ENCODE results near the gene MAML3.

Gene MAML3

GRCh38 chr4:139908636-139909437, 245.1 kb downstream of the MAML3 start:
- no peaks in the 10 kb centered on the region for H3K27me3 ChIP-seq (ENCODE audit: insufficient read depth, low read length)
- no peak overlapping the region for H3K27ac ChIP-seq (ENCODE audit: low read length)
- H3K9me3 ChIP-seq (ENCODE audit: insufficient read depth, low read depth, low read length) = no peaks in the 10 kb centered on the region
- no peak overlapping the region for H3K9ac ChIP-seq (ENCODE audit: low read depth, low read length)
- no peaks in the 10 kb centered on the region for H3K4me1 ChIP-seq (ENCODE audit: insufficient read depth, low read length)
- H3K4me3 ChIP-seq (ENCODE audit: low read length) = no peak overlapping the region
- no peaks in the 10 kb centered on the region for H3K36me3 ChIP-seq (ENCODE audit: insufficient read depth, low read depth, low read length)

GRCh38 chr4:139907001-139907809, 246.8 kb downstream of the MAML3 start:
- Histone ChIP-seq H3K4me1 (ENCODE audit: insufficient read depth, low read length) (peaks cover 3% of the 10 kb centered on the region; the same call in 1 of the 2 replicates), H3K36me3 (ENCODE audit: insufficient read depth, low read depth, low read length) (no peaks in the 10 kb centered on the region), H3K27me3 (ENCODE audit: insufficient read depth, low read length) (no peaks in the 10 kb centered on the region), H3K9me3 (ENCODE audit: insufficient read depth, low read depth, low read length) (no peaks in the 10 kb centered on the region), H3K9ac (ENCODE audit: low read depth, low read length) (no peak overlapping the region), H3K27ac (ENCODE audit: low read length) (peak overlapping the region; percentile 11), H3K4me3 (ENCODE audit: low read length) (no peak overlapping the region)

- peaks cover 16% of the 10 kb centered on the region; the same call in 1 of the 2 replicates for H3K4me1 ChIP-seq (ENCODE audit: insufficient read depth, low read length)
- no peak overlapping the region for H3K4me3 ChIP-seq (ENCODE audit: low read length)
- H3K9ac ChIP-seq (ENCODE audit: low read depth, low read length) = no peak overlapping the region
- no peak overlapping the region for H3K27ac ChIP-seq (ENCODE audit: low read length)
- no peaks in the 10 kb centered on the region for H3K9me3 ChIP-seq (ENCODE audit: insufficient read depth, low read depth, low read length)
- no peaks in the 10 kb centered on the region for H3K27me3 ChIP-seq (ENCODE audit: insufficient read depth, low read length)
- H3K36me3 ChIP-seq (ENCODE audit: insufficient read depth, low read depth, low read length) = no peaks in the 10 kb centered on the region
Measured at GRCh38 chr4:139905489-139905888, 248.5 kb downstream of the MAML3 start.

- H3K27me3 ChIP-seq (ENCODE audit: insufficient read depth, low read length) = no peaks in the 10 kb centered on the region
- H3K9ac ChIP-seq (ENCODE audit: low read depth, low read length) = no peak overlapping the region
- H3K4me3 ChIP-seq (ENCODE audit: low read length) = no peak overlapping the region
- H3K4me1 ChIP-seq (ENCODE audit: insufficient read depth, low read length) = peaks cover 16% of the 10 kb centered on the region; the same call in 1 of the 2 replicates
- no peaks in the 10 kb centered on the region for H3K9me3 ChIP-seq (ENCODE audit: insufficient read depth, low read depth, low read length)
- no peaks in the 10 kb centered on the region for H3K36me3 ChIP-seq (ENCODE audit: insufficient read depth, low read depth, low read length)
- H3K27ac ChIP-seq (ENCODE audit: low read length) = no peak overlapping the region
Measured at GRCh38 chr4:139904406-139904805, 249.6 kb downstream of the MAML3 start.

GRCh38 chr4:139903845-139904244, 250.1 kb downstream of the MAML3 start:
- Histone ChIP-seq H3K36me3 (ENCODE audit: insufficient read depth, low read depth, low read length) (no peaks in the 10 kb centered on the region), H3K9ac (ENCODE audit: low read depth, low read length) (no peak overlapping the region), H3K9me3 (ENCODE audit: insufficient read depth, low read depth, low read length) (no peaks in the 10 kb centered on the region), H3K4me3 (ENCODE audit: low read length) (no peak overlapping the region), H3K27me3 (ENCODE audit: insufficient read depth, low read length) (no peaks in the 10 kb centered on the region), H3K27ac (ENCODE audit: low read length) (no peak overlapping the region), H3K4me1 (ENCODE audit: insufficient read depth, low read length) (peaks cover 16% of the 10 kb centered on the region; the same call in 1 of the 2 replicates)

GRCh38 chr4:139902321-139903320, 251.4 kb downstream of the MAML3 start:
- Histone ChIP-seq H3K4me1 (ENCODE audit: insufficient read depth, low read length) (peaks cover 16% of the 10 kb centered on the region; the same call in 1 of the 2 replicates), H3K9me3 (ENCODE audit: insufficient read depth, low read depth, low read length) (no peaks in the 10 kb centered on the region), H3K9ac (ENCODE audit: low read depth, low read length) (no peak overlapping the region), H3K27me3 (ENCODE audit: insufficient read depth, low read length) (no peaks in the 10 kb centered on the region), H3K27ac (ENCODE audit: low read length) (no peak overlapping the region), H3K36me3 (ENCODE audit: insufficient read depth, low read depth, low read length) (no peaks in the 10 kb centered on the region), H3K4me3 (ENCODE audit: low read length) (no peak overlapping the region)

- Histone ChIP-seq H3K4me3 (ENCODE audit: low read length) (no peak overlapping the region), H3K36me3 (ENCODE audit: insufficient read depth, low read depth, low read length) (no peaks in the 10 kb centered on the region), H3K27ac (ENCODE audit: low read length) (no peak overlapping the region), H3K4me1 (ENCODE audit: insufficient read depth, low read length) (peaks cover 16% of the 10 kb centered on the region; the same call in 1 of the 2 replicates), H3K27me3 (ENCODE audit: insufficient read depth, low read length) (no peaks in the 10 kb centered on the region), H3K9me3 (ENCODE audit: insufficient read depth, low read depth, low read length) (no peaks in the 10 kb centered on the region), H3K9ac (ENCODE audit: low read depth, low read length) (no peak overlapping the region)
Measured at GRCh38 chr4:139901531-139902320, 252.3 kb downstream of the MAML3 start.

- Histone ChIP-seq H3K27me3 (ENCODE audit: insufficient read depth, low read length) (no peaks in the 10 kb centered on the region), H3K36me3 (ENCODE audit: insufficient read depth, low read depth, low read length) (no peaks in the 10 kb centered on the region), H3K27ac (ENCODE audit: low read length) (no peak overlapping the region), H3K9ac (ENCODE audit: low read depth, low read length) (no peak overlapping the region), H3K9me3 (ENCODE audit: insufficient read depth, low read depth, low read length) (no peaks in the 10 kb centered on the region), H3K4me1 (ENCODE audit: insufficient read depth, low read length) (peaks cover 16% of the 10 kb centered on the region; the same call in 1 of the 2 replicates), H3K4me3 (ENCODE audit: low read length) (no peak overlapping the region)
Measured at GRCh38 chr4:139900964-139901376, 253.0 kb downstream of the MAML3 start.

- H3K27ac ChIP-seq (ENCODE audit: low read length) = no peak overlapping the region
- H3K9me3 ChIP-seq (ENCODE audit: insufficient read depth, low read depth, low read length) = no peaks in the 10 kb centered on the region
- no peak overlapping the region for H3K4me3 ChIP-seq (ENCODE audit: low read length)
- H3K9ac ChIP-seq (ENCODE audit: low read depth, low read length) = no peak overlapping the region
- no peaks in the 10 kb centered on the region for H3K36me3 ChIP-seq (ENCODE audit: insufficient read depth, low read depth, low read length)
- peaks cover 16% of the 10 kb centered on the region; the same call in 1 of the 2 replicates for H3K4me1 ChIP-seq (ENCODE audit: insufficient read depth, low read length)
- H3K27me3 ChIP-seq (ENCODE audit: insufficient read depth, low read length) = no peaks in the 10 kb centered on the region
Measured at GRCh38 chr4:139899346-139899745, 254.6 kb downstream of the MAML3 start.

- Histone ChIP-seq H3K9me3 (ENCODE audit: insufficient read depth, low read depth, low read length) (no peaks in the 10 kb centered on the region), H3K27ac (ENCODE audit: low read length) (no peak overlapping the region), H3K36me3 (ENCODE audit: insufficient read depth, low read depth, low read length) (no peaks in the 10 kb centered on the region), H3K4me3 (ENCODE audit: low read length) (no peak overlapping the region), H3K9ac (ENCODE audit: low read depth, low read length) (no peak overlapping the region), H3K4me1 (ENCODE audit: insufficient read depth, low read length) (peaks cover 20% of the 10 kb centered on the region; the same call in 1 of the 2 replicates), H3K27me3 (ENCODE audit: insufficient read depth, low read length) (no peaks in the 10 kb centered on the region)
Measured at GRCh38 chr4:139898293-139898692, 255.7 kb downstream of the MAML3 start.

All from iPS-20b (cell line).